ENCODE data around the gene RBBP9. TPM values are rescaled to one million over a fixed set of nuclear protein-coding genes. Genes with fewer than 3 reads are reported as not detected.

Gene RBBP9
- total and polyA plus RNA-seq, 2 experiments from 2014 or later, result 4.8 to 21.1 TPM

GRCh38 chr20:18532626-18533025 is 35.6 kb upstream of the RBBP9 start:
- no peak overlapping the region for H3K27ac ChIP-seq (ENCODE audit: low read depth)
- H3K36me3 ChIP-seq (ENCODE audit: insufficient read depth), result peaks cover 49% of the 10 kb centered on the region
- no peak overlapping the region for H3K4me2 ChIP-seq
- H3K4me3 Mint-ChIP-seq, result no peak overlapping the region
- peaks cover under 1% of the 10 kb centered on the region for H3K27me3 Mint-ChIP-seq (ENCODE audit: insufficient read depth, low read depth, poor library complexity)
- no peaks in the 10 kb centered on the region for H3F3A ChIP-seq (replicated peaks; ENCODE audit: low read depth)
- no peaks in the 10 kb centered on the region for H3K4me1 Mint-ChIP-seq
- H3K27ac Mint-ChIP-seq, result no peak overlapping the region
- H3K36me3 Mint-ChIP-seq (ENCODE audit: low read depth), result peaks cover 89% of the 10 kb centered on the region
- H3K4me1 ChIP-seq (ENCODE audit: insufficient read depth), result no peaks in the 10 kb centered on the region
- TF ChIP-seq, protein P1, sequence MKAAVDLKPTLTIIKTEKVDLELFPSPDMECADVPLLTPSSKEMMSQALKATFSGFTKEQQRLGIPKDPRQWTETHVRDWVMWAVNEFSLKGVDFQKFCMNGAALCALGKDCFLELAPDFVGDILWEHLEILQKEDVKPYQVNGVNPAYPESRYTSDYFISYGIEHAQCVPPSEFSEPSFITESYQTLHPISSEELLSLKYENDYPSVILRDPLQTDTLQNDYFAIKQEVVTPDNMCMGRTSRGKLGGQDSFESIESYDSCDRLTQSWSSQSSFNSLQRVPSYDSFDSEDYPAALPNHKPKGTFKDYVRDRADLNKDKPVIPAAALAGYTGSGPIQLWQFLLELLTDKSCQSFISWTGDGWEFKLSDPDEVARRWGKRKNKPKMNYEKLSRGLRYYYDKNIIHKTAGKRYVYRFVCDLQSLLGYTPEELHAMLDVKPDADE (IDR thresholded peaks at IDR 0.05), result no peak
- TF ChIP-seq REST (IDR thresholded peaks at IDR 0.05; ENCODE audit: unreplicated experiment), result no peak
- no peak for TF ChIP-seq EZH2 (IDR thresholded peaks at IDR 0.05; ENCODE audit: low read depth, unreplicated experiment)
- TF ChIP-seq, protein P2, sequence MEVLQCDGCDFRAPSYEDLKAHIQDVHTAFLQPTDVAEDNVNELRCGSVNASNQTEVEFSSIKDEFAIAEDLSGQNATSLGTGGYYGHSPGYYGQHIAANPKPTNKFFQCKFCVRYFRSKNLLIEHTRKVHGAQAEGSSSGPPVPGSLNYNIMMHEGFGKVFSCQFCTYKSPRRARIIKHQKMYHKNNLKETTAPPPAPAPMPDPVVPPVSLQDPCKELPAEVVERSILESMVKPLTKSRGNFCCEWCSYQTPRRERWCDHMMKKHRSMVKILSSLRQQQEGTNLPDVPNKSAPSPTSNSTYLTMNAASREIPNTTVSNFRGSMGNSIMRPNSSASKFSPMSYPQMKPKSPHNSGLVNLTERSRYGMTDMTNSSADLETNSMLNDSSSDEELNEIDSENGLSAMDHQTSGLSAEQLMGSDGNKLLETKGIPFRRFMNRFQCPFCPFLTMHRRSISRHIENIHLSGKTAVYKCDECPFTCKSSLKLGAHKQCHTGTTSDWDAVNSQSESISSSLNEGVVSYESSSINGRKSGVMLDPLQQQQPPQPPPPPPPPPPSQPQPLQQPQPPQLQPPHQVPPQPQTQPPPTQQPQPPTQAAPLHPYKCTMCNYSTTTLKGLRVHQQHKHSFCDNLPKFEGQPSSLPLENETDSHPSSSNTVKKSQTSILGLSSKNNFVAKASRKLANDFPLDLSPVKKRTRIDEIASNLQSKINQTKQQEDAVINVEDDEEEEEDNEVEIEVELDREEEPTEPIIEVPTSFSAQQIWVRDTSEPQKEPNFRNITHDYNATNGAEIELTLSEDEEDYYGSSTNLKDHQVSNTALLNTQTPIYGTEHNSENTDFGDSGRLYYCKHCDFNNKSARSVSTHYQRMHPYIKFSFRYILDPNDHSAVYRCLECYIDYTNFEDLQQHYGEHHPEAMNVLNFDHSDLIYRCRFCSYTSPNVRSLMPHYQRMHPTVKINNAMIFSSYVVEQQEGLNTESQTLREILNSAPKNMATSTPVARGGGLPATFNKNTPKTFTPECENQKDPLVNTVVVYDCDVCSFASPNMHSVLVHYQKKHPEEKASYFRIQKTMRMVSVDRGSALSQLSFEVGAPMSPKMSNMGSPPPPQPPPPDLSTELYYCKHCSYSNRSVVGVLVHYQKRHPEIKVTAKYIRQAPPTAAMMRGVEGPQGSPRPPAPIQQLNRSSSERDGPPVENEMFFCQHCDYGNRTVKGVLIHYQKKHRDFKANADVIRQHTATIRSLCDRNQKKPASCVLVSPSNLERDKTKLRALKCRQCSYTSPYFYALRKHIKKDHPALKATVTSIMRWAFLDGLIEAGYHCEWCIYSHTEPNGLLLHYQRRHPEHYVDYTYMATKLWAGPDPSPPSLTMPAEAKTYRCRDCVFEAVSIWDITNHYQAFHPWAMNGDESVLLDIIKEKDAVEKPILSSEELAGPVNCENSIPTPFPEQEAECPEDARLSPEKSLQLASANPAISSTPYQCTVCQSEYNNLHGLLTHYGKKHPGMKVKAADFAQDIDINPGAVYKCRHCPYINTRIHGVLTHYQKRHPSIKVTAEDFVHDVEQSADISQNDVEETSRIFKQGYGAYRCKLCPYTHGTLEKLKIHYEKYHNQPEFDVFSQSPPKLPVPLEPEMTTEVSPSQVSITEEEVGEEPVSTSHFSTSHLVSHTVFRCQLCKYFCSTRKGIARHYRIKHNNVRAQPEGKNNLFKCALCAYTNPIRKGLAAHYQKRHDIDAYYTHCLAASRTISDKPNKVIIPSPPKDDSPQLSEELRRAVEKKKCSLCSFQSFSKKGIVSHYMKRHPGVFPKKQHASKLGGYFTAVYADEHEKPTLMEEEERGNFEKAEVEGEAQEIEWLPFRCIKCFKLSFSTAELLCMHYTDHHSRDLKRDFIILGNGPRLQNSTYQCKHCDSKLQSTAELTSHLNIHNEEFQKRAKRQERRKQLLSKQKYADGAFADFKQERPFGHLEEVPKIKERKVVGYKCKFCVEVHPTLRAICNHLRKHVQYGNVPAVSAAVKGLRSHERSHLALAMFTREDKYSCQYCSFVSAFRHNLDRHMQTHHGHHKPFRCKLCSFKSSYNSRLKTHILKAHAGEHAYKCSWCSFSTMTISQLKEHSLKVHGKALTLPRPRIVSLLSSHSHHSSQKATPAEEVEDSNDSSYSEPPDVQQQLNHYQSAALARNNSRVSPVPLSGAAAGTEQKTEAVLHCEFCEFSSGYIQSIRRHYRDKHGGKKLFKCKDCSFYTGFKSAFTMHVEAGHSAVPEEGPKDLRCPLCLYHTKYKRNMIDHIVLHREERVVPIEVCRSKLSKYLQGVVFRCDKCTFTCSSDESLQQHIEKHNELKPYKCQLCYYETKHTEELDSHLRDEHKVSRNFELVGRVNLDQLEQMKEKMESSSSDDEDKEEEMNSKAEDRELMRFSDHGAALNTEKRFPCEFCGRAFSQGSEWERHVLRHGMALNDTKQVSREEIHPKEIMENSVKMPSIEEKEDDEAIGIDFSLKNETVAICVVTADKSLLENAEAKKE (CRISPR knock-in tag; IDR thresholded peaks at IDR 0.05), result no peak
- TF ChIP-seq EZH2phosphoT487 (IDR thresholded peaks at IDR 0.05; ENCODE audit: unreplicated experiment), result no peak
- no peak for TF ChIP-seq CREB1 (CRISPR knock-in tag; IDR thresholded peaks at IDR 0.05; ENCODE audit: low read depth)
- no peak for TF ChIP-seq CTCF (conservative IDR thresholded peaks at IDR 0.05; ENCODE audit: low read depth in 2 of 2)
- TF ChIP-seq NANOG (IDR thresholded peaks at IDR 0.05; ENCODE audit: borderline replicate concordance), result no peak
- no peak for TF ChIP-seq POLR2AphosphoS5 (IDR thresholded peaks at IDR 0.05; ENCODE audit: low read depth)
- no peak for TF ChIP-seq STAT1 (IDR thresholded peaks at IDR 0.05; ENCODE audit: unreplicated experiment)
- no peak for TF ChIP-seq ZNF114 (CRISPR knock-in tag; IDR thresholded peaks at IDR 0.05)
- TF ChIP-seq JUNB (IDR thresholded peaks at IDR 0.05; ENCODE audit: unreplicated experiment), result no peak
- no peak for TF ChIP-seq ZNF331 (CRISPR knock-in tag; IDR thresholded peaks at IDR 0.05; ENCODE audit: low read depth)
- no peak overlapping the region for H3K4me3 ChIP-seq
- DNase-seq (ENCODE audit: low spot score), result no peak
- no peaks in the 10 kb centered on the region for H3K79me2 ChIP-seq (replicated peaks; ENCODE audit: insufficient read depth)
- H4K20me1 ChIP-seq (replicated peaks; ENCODE audit: insufficient read depth), result peaks cover 4% of the 10 kb centered on the region
- no peaks in the 10 kb centered on the region for H3K27me3 ChIP-seq (ENCODE audit: insufficient read depth)
- no peak overlapping the region for H2AFZ ChIP-seq
- no peaks in the 10 kb centered on the region for H3K9me3 Mint-ChIP-seq
- no peak for ATAC-seq
- no peaks in the 10 kb centered on the region for H3K9me2 ChIP-seq (ENCODE audit: insufficient read depth)
